Stimulated activated CD4-positive, alpha-beta T cell treated with anti-CD3 and anti-CD28 coated beads, Interleukin-1b, Interleukin-23, amount 100 ng/mL, for 24 hours (primary cell): ENCODE results near the gene CABLES2.

Experiments
- DNase-seq, 4 experiments: peaks; one replicate each; pipeline ENCODE4 v3.0.0-alpha.2; 2020; ENCODE audit warnings: low read depth in 4 of 4, low spot score in 1 of 4

CABLES2 gene

DNA sequence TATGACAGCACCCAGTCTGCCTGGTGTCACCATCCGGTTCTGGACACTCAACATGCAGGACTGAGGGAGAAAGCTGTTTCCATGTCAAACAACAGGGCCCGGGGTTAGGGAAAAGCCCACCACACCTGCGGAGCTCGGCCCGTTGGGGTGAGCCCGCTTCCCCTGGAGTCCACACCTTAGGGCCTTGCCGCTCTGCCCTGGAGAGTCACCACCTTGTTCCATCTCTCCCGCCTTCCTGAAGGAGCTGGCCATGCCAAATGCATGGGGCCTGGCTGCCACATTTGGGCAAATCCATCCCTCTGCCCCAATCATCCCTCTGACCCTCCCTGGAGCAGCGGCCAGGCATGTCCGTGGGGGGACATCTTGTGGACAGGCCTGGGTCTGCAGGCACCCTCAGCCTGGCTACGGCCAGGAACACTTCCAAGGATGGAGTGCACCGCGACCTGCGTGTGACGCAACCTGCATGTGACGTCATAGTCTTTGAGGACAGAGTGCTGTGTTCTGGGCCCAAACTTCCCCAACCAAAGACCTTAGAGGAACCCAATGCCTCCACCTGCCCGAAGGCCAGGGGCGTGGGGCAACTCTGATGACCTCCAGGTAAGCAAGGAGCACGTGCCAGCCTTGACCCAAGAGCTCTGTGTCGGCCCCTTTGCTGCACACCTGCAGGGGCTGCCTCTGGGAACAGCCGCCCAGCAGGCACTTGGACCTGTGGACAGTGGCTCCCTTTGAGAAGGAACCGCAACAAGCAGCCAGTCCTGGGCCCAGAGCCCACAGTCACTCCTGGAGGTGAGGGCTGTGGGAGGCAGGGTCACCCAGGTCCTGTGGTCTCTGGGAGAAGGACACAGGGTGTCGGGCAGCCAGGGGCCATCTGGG, 1.7 kb downstream of the CABLES2 start:
- DNase-seq: no peak

DNA sequence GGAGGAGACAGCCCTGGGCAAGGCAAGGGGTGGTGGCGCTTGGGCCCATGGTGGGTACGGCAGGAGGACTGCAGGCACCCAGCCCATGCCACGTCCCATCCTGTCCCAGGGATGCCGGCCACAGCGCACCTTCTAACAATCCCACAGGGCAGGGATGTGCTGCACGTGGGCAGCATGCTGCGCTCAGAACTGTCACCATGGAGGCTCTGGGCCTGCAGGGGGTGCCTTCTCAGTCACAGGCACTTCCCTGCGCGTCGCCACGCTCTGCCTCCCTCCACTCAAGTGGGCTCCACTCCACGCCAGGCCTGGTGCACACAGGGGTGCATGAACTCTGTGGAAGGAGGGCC, 2.4 kb downstream of the CABLES2 start:
- no peak for DNase-seq

GRCh38 chr20:62404112-62404665, 2.9 kb downstream of the CABLES2 start:
- no peak for DNase-seq

- DNase-seq: no peak
Observed at GRCh38 chr20:62403331-62403730, 3.8 kb downstream of the CABLES2 start.

DNA sequence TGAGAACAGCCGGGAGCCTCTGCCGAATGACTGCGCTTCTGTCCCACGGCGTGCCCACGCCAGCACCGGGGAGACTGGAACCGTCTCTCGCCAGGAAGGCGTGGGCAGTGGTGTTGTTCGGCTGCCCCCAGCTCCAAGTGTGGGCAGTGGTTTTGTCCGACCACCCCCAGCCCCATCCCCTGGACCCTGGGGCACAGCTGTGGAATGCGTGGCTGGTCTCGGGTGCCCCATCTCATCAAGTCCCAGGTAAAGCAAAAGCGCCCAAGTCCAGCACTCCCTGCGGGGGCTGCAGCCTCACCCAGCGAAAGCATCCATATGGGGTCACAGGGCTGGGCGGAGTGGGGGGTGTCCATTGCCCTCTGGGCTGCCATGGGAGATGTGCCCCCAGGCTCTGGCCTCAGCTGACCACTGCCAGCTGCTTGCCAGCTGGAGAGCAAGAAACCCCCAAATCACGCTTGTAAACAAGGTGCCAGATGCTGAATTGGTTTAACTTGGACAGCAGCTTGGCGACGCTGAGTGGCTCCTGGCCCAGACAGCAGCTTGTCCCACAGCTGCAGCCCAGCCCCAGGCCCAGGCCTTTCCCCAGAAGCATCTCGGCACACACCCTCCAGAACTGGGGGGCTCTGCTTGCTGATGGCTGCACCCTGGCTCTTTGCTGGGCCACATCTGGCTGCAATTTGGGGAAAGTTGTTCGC, 4.5 kb downstream of the CABLES2 start:
- DNase-seq: no peak

DNA sequence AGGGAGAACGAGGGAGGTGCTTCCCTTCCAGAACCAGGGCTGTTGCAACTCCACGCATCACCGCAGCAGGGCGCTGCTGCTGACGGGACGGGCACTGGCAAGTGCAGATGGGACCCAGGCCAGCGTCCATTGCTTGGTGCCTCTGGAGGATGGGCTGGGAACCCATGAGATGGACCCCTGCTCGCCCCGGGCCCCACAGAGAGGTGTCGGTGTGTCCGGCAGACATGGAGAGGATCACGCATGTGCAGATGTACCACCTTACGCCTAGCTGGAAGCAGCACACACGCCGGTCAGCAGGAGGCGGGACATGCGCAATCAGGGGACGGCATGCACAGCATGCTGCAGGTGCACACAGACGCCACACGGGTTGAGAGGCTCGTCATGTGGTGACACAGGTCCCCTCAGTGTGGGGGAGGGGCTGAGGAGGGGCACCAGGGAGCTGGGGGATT, 5.7 kb downstream of the CABLES2 start:
- no peak for DNase-seq

DNA sequence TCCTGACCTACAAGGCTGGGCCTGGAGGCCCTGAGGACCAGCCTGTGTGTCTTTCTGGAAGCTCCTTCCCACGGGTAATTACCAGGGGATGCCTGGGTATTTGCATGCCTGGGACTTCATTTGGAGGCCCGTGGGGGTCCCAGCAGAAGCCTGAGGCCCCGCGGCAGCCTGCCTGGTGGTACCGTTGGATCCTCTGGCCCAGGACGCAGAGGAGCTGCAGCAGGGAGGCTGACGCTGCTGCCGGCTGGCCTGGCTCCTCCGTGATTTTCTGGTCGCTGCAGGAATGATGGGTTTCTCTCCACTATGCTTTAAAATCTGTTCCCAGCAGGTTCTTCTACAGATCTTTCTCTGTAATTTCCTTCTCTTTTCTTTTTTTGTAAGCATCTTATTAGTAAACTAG, 6.5 kb downstream of the CABLES2 start:
- no peak for DNase-seq

DNA sequence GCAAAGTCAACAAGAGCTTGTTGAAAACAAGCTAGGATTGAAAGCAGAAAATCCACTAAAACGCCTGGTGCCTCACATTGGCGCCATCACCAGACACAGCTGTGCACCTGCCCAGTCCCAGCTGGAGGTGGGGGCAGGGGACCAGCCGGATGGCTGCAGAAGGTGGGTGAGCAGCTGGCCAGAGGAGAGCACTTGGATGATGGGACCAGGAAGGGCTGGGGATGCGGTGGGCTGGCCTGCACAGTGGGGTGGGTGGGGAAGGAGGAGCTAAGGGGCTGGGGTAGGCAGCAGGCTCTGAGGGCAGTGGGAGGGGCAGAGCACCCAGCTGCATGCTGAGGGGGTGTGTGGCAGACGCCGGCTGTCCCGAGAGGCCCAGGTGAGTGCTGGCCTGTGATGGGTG, 7.1 kb downstream of the CABLES2 start:
- no peak for DNase-seq

GRCh38 chr20:62398120-62398821, 8.8 kb downstream of the CABLES2 start:
- DNase-seq: no peak

- DNase-seq: no peak
Observed at GRCh38 chr20:62396367-62397239, 10.5 kb downstream of the CABLES2 start.

- DNase-seq: no peak
Observed at GRCh38 chr20:62395311-62396242, 11.5 kb downstream of the CABLES2 start.

- no peak for DNase-seq
Observed at GRCh38 chr20:62394248-62395245, 12.5 kb downstream of the CABLES2 start.

- DNase-seq: no peak
Observed at GRCh38 chr20:62393830-62394229, 13.3 kb downstream of the CABLES2 start.

DNA sequence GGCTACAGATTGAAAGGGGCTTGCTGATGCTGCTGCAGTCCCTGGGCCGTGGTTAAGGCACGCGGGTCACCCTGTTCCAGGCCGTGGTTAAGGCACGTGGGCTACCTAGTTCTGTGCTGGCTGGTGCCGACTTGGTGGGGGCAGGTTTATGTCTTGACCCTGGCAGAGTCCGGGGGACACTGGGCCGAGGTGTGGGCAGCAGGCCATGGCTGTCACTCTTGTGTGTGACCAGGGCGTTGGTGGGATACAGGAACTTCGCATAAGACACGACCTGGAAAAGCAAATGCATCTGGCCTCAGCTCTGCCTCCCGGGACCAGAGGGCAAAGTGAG, 13.8 kb downstream of the CABLES2 start:
- no peak for DNase-seq

- DNase-seq: no peak
Observed at GRCh38 chr20:62392621-62393334, 14.3 kb downstream of the CABLES2 start.

DNA sequence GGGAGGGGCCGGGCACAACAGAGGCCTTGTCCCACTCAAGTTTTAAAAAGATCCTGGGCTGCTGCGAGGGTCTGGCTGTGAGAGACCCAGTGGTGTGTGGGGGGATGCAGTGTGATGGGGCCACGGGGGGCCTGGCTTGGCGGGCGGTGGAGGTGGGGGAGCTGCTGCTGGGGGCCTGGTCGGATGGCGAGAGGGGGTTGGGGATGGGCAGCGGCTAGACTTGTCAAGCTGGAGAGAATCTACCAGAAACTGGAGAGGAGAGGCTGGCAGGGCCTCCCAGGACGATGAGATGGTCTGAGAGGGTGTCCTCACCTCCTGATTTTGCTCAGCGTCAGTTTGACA, 15.0 kb downstream of the CABLES2 start:
- DNase-seq: no peak

- DNase-seq: no peak
Observed at GRCh38 chr20:62391165-62392076, 15.7 kb downstream of the CABLES2 start.
